Measurements from ENCODE around the gene RNF152. TPM values are rescaled to one million over a fixed set of nuclear protein-coding genes. Genes with fewer than 3 reads are reported as not detected.

Gene RNF152
- total RNA-seq, 4 donors from 2014 or later, result 49.3 to 143 (median 95.2) TPM

- no peak for TF ChIP-seq POLR2A (IDR thresholded peaks at IDR 0.05)
- TF ChIP-seq POLR2AphosphoS5 (IDR thresholded peaks at IDR 0.05), result no peak
- TF ChIP-seq CTCF (IDR thresholded peaks at IDR 0.05), result no peak
- TF ChIP-seq EP300 (IDR thresholded peaks at IDR 0.05), result no peak
- Histone ChIP-seq H3K36me3 (no peaks in the 10 kb centered on the region), H3K4me1 (peaks cover 3% of the 10 kb centered on the region), H3K27ac (no peak overlapping the region), H3K27me3 (no peaks in the 10 kb centered on the region), H3K9me3 (no peaks in the 10 kb centered on the region), H3K4me3 (no peak overlapping the region)
- WGBS, result 68% methylated on average over 3 of the region's 3 CpGs
- no peak for DNase-seq (ENCODE audit: low spot score in 2 of 2)
Measured at GRCh38 chr18:61929881-61930640, 37.3 kb upstream of the RNF152 start.

DNA sequence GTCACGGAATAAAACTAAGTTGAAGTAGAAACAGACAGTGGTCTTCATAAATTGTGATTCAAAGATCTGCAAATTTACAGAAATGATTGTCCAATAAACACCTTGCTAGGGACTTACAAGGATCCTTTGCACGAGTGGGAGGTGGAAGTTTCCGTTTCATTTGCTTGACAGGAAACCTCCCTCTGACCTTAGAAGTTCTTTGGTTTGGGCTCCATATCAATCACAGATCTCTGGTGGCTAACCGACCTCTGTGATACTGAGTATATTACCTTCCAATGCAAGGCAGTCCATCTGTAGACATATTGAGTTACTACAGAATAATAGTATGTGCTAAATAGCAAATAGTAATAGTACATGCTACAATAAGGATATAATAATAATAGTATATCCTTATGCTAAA, 33.7 kb upstream of the RNF152 start:
- DNase-seq (ENCODE audit: low spot score in 2 of 2), result no peak
- no peak for TF ChIP-seq POLR2A (IDR thresholded peaks at IDR 0.05)
- no peak for TF ChIP-seq POLR2AphosphoS5 (IDR thresholded peaks at IDR 0.05)
- no peak for TF ChIP-seq EP300 (IDR thresholded peaks at IDR 0.05)
- no peak for TF ChIP-seq CTCF (IDR thresholded peaks at IDR 0.05)
- no peaks in the 10 kb centered on the region for H3K9me3 ChIP-seq
- 78% methylated on average over 4 of the region's 4 CpGs for whole genome bisulfite sequencing
- H3K27me3 ChIP-seq, result no peaks in the 10 kb centered on the region
- no peaks in the 10 kb centered on the region for H3K36me3 ChIP-seq
- no peak overlapping the region for H3K4me3 ChIP-seq
- H3K27ac ChIP-seq, result no peak overlapping the region
- H3K4me1 ChIP-seq, result peaks cover 3% of the 10 kb centered on the region

DNA sequence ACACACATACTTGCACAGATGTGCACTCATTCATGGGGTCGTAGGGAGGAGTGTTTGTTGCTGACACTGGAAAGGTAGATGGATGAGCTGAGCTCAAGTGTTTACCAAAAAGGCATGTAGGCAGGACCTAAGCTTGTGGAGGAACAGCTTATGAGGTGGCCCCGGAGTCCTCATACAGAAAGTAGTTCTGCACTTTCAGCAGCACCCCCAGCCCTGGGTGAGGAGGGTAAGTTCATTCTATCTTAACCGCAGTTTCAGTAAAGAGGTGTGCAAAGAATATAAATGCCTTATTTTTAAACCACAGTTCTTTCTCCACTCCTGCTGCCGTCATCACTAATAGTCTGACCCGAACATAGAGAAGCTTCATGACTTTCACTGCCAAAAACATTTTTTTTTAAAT, 31.7 kb upstream of the RNF152 start:
- no peaks in the 10 kb centered on the region for H3K36me3 ChIP-seq
- no peak overlapping the region for H3K27ac ChIP-seq
- TF ChIP-seq CTCF (IDR thresholded peaks at IDR 0.05), result no peak
- no peak for TF ChIP-seq EP300 (IDR thresholded peaks at IDR 0.05)
- no peak for TF ChIP-seq POLR2A (IDR thresholded peaks at IDR 0.05)
- TF ChIP-seq POLR2AphosphoS5 (IDR thresholded peaks at IDR 0.05), result no peak
- no peaks in the 10 kb centered on the region for H3K9me3 ChIP-seq
- WGBS, result 39% methylated on average over 5 of the region's 5 CpGs
- no peak overlapping the region for H3K4me3 ChIP-seq
- no peaks in the 10 kb centered on the region for H3K4me1 ChIP-seq
- no peak for DNase-seq (ENCODE audit: low spot score in 2 of 2)
- no peaks in the 10 kb centered on the region for H3K27me3 ChIP-seq

GRCh38 chr18:61922435-61922834, 29.6 kb upstream of the RNF152 start:
- TF ChIP-seq POLR2AphosphoS5 (IDR thresholded peaks at IDR 0.05), result no peak
- no peak for TF ChIP-seq EP300 (IDR thresholded peaks at IDR 0.05)
- TF ChIP-seq POLR2A (IDR thresholded peaks at IDR 0.05), result no peak
- no peak for TF ChIP-seq CTCF (IDR thresholded peaks at IDR 0.05)
- DNase-seq (ENCODE audit: low spot score in 2 of 2), result no peak
- WGBS, result 84% methylated on average over 3 of the region's 3 CpGs
- H3K27me3 ChIP-seq, result no peaks in the 10 kb centered on the region
- no peak overlapping the region for H3K4me3 ChIP-seq
- H3K9me3 ChIP-seq, result no peaks in the 10 kb centered on the region
- H3K4me1 ChIP-seq, result no peaks in the 10 kb centered on the region
- no peak overlapping the region for H3K27ac ChIP-seq
- H3K36me3 ChIP-seq, result no peaks in the 10 kb centered on the region

- WGBS, result 84% methylated on average over 17 of the region's 17 CpGs
- DNase-seq (ENCODE audit: low spot score in 2 of 2), result no peak
- no peak overlapping the region for H3K4me3 ChIP-seq
- H3K9me3 ChIP-seq, result no peaks in the 10 kb centered on the region
- TF ChIP-seq CTCF (IDR thresholded peaks at IDR 0.05) (no peak), POLR2A (IDR thresholded peaks at IDR 0.05) (no peak), POLR2AphosphoS5 (IDR thresholded peaks at IDR 0.05) (no peak), EP300 (IDR thresholded peaks at IDR 0.05) (no peak)
- H3K27ac ChIP-seq, result no peak overlapping the region
- H3K4me1 ChIP-seq, result no peaks in the 10 kb centered on the region
- H3K27me3 ChIP-seq, result no peaks in the 10 kb centered on the region
- no peaks in the 10 kb centered on the region for H3K36me3 ChIP-seq
Measured at GRCh38 chr18:61921621-61922235, 28.9 kb upstream of the RNF152 start.
